ENCODE results near the gene TTBK1.

- no peak for TF ChIP-seq CTCF (conservative IDR thresholded peaks at IDR 0.05 in 1 of 2, IDR thresholded peaks at IDR 0.05 in 1 of 2; ENCODE audit: low read depth in 1 of 2, low read length in 2 of 2)
- no peak for TF ChIP-seq EZH2 (IDR thresholded peaks at IDR 0.05; ENCODE audit: low read length, missing control alignments)
Observed at GRCh38 chr6:43285832-43286231, 42.6 kb downstream of the TTBK1 start.

Data from fibroblast of lung (primary cell).